HG02938 (cell line): Measurements from ENCODE around the gene HMX1.

ENCODE experiments used
- ATAC-seq: cut with Tn5 transposase; IDR thresholded peaks from one replicate; pipeline ENCODE4 v1.9.1; 2021; ENCODE audit warnings: mild to moderate bottlenecking, moderate library complexity; ENCODE audit not compliant: unreplicated experiment

HMX1 gene

DNA sequence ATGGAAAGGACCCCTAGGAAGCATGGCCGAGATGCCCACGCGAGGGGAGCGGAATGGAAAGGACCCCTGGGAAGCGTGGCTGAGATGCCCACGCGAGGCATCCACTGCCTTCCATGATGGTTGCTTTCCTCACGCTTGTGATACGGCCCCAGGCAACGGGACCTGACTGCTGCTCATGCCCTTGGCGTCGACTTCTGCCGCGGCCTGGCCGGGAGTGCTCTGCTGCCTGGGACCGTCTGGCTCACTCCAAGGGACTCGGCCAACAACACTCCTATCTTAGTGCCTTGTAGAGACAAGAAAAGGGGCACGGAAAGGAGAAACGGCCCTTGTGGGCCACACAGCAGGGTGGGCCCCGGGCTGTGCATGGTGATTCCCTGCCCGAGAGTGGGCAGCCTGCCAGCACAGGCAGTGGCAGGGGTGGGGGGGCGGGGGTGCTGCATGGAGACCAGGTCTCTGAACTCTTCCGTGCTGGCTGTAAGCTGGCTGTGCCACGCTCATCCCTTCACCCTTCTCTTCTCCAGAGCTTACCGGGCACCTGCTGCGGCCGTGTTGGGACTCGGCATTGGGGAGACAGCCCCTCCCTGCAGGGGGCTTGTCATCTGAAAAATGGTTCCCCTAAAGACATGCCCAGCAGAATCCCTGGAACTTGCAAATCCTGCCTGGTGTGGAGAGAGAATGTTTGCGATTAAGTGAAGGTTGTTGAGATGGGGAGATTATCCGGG, 38.6 kb upstream of the HMX1 start:
- no peak for ATAC-seq

DNA sequence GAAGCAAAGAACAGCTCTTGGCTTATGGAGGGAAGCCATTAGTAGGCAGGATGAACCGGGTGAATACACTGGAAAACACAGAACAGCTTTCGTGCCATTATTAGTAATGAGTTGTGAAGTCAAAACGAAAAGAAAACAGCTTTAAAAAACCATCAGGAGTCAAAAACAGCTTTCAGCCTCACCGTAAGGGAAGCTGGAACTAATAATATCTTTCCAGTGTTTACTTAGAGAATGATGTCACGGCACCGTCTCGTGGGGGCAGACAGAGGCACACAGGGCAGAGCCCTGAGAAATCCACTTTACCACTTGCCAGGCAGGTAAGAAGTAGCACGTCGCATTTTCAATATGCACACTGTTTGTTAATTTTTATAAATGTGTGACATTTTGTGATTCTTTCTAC, 37.9 kb upstream of the HMX1 start:
- ATAC-seq = no peak

DNA sequence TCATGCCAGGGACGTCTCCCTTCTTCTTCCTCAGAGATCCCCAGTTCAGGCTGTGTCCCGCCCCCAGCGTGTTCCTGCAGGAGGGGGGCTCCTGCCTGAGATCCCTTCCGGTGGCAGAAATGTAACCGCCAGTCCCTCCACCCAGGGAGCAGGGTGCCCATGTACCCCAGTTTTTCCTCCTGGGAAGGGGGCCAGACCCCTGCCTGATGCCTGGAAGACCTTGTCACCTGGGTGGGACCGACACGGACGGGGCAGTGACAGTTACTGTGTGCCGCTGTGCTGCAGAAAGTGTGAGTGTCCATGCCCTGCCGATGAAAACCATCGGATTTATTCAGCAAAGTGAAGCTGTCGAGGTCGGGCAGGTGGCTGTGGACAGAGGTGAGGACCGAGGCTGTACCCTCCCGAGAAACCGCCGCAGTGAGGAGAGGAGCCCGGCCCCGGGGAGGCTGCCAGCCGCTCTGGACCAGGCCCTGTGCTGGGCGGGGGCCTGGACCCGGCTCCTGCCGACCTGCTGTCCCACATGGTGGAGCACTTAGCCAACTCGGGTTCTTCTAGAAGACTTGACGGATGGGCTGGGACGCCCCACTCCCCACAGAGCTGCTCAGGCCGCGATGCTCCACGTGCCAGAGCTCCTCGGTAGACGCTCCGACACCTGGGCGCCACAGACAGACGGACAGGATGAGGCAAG, 36.7 kb upstream of the HMX1 start:
- no peak for ATAC-seq

DNA sequence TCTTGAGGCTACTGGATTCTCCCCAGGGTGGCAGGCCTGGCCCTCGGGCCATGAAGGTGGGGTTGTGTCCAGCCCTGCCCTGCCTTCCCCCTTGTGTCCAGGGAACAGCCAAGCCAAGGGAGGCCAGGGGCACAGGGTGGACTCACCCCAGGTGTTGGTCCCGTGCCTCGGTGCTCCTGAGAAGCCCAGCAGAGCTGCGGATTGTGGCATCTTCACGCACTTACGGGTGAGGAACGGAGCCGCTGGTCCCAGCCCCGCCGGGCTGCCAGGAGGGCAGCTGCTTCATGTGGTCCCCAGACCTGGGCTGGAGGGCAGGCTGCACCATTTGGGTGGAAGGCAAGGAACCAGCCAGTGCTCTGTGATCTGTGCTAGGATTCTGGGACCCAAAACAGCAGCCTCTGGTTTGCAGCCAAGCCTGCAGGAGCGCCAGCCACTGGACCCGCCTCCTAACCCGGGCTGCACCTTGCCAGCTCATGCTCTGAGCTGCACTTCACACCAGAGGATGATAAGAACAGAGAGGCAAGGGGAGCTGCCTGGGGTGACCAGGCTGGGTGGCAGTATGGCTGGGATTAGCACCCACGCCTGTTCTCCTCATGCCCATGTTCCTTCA, 36.1 kb upstream of the HMX1 start:
- no peak for ATAC-seq

DNA sequence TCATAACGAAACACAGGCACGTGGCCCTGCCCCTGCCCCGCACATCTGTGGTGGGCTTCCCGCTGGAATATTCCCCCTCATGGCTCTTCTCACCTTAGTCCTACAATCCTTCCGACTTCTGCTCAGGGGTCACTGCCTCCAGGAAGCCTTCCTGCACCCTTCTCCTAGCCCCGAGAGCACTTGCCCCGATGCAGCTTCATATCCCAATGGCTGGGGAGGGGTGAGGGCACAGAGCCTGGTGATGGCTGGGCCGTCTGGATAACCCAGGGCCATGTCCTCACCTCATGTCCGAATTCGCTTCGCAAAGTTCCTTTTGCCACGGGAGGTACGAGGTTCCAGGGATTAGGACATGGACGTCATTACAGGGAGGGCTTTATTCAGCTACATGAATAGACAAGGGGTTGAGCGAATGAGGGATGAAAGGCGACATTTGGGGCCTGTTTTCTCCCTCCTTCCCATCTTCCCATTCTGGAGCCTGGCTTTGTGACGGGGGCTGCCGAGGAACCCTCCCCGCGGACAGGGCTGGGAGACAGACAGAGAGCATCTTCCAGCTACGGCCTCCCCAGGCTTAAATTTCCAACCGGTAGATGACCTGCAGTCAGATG, 35.5 kb upstream of the HMX1 start:
- ATAC-seq = no peak

DNA sequence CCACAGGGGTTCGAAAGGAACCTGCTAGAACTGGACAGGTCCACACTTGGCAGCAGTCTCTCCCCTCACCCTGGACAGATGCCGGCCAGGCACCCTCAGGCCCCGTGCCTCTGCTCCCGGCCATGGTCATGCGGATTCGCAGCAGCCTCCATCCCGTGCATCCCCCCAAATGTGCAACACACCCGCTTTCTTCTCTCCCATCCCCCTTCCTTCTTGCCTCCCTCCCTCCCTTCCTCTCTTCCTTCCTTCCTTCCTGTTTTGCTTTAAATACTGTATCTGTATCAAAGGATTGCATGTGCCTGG, 35.0 kb upstream of the HMX1 start:
- ATAC-seq = no peak

DNA sequence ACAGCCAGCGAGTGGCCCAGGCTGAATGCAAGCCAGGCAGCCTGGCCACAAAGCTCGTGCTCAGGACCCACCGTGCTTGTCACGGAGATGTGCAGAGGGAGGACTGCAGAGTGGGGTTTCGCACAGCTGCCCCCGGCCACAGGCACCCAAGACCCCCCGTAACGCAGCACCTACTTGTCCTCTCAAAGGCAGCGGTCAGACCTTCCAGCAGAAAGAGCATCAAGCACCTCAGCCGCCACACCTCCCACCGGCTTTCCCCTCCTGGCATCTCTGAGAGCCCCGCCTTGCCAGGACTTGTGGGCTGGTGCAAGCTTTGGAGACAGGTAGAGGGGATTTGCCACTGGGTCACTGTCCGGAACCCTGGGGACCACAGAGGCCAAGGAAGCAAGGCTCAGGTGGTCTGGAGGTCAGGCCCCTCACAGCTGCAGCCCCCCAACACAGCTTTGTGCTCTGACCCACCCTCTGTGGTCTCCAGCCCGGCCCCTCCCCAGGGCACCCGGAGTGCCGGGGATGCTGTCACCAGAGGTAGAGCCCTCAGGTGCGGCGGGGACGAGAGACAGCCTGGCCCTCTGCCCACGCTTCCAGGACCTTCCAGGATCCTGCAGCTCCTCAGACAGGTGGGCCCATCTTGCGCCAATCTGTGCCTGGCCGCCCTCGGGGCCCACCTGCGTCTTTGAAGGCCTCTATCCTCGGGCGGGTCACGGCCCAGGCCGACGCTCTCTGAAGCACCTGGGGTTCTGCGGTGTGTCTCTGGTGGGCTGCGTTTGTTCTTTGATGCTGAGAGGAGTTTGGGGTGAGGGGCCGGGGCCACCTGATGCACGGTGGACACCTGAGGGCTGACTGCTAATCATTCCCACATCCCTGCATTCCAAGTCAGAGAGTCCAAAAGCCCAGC, 34.4 kb upstream of the HMX1 start:
- no peak for ATAC-seq

DNA sequence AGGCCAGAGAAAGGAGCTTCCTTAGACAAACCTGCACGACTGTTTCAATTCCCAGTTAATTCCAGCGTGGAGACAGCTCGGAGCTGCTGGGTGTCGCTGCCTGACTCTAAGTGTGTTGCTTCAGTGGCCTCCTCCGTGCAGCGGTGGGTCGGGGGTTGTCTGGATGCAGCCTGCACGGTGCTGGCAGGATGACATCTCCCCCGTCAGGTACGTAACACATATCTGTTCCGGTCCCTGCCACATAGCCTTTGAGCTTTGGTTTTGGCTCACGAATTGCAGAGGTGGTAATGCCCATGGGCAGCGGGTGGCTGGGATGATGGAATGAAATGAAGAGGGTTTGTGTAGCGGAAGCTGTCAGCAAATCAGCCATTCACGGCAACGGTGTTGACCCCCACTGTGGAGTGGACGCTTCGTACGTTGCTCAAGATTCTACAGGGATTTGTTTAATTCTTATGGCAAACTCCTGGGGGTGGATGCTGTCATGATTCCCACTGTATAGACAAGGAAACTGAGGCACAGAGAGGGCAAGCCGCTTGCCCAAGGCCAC, 33.7 kb upstream of the HMX1 start:
- ATAC-seq = no peak

DNA sequence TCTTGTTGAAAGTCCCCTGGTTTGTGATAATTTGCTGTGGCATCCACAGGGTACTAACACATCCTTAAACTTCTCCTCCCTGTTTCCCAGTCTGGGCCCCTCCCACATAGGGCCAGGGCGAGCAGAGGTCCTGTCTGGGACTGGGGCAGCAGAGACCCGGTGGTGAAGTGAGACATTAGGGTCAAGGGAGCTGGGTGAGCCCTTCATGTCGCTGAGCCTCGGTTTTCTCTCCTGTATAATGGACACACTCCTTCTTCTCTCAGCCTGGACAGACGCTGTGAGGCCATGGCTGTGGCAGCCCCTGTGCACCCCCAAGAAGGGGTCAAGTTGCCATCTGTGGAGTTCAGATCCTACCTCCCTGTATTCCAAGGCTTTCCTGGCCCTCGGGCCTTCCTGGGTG, 33.0 kb upstream of the HMX1 start:
- ATAC-seq = no peak

DNA sequence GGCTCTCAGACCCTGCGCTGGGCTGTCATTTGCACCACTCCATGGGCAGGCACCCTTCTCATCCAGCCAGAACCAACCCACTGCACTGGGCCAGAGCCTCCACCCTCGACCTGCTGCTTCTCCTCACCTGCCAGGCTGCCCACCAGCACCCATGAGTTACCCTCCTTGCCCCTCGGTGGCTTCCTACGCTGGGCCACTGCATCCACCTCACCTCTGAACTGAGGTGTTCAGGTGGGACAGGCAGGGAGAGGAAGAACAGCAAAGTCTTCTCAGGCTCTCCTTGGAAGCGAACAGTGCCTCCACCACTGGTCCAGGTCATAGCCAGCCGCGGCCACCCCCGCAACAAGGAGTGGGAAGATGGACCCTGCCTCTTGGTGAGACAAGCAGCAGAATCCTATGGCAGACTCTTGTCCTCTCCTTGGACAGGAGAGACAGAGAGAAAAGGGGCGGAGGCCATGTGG, 32.4 kb upstream of the HMX1 start:
- no peak for ATAC-seq

DNA sequence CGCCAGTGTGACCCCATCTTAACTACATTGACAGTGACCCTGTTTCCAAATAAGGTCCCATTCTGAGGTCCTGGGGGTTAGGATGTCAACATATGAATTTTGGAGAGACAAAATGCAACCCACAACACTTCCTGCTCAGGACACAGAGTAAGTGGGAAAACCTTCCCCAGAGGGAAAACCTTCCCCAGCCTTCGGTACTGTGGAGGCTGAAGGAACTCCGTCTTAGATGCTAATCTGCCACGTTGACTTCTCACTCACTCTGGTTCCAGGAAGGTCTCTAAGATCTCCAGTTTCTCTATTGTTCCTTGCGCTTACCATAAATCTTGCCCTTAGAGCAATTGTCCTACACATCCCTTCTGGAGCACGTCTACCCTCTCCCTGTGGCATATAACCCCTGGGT, 29.7 kb upstream of the HMX1 start:
- ATAC-seq = no peak

DNA sequence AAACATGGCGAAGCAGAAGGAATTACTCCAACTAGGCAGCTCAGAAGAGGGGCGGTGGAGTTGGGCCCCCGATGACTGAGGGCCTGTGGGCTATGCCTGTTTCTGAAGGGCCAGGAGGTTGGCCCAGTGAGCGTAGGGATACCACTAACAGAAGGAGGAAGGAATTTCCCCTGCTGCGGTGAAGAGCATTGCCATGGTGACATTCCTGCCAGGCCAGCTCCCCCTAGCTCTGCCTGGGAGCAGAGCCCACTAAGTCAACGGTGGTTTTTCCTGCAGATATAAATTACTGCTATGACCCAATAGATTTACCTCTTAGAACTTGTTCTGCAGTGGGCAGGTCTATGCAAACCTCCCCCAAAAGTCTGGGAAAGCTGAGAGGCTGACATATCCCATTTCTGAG, 28.9 kb upstream of the HMX1 start:
- no peak for ATAC-seq

DNA sequence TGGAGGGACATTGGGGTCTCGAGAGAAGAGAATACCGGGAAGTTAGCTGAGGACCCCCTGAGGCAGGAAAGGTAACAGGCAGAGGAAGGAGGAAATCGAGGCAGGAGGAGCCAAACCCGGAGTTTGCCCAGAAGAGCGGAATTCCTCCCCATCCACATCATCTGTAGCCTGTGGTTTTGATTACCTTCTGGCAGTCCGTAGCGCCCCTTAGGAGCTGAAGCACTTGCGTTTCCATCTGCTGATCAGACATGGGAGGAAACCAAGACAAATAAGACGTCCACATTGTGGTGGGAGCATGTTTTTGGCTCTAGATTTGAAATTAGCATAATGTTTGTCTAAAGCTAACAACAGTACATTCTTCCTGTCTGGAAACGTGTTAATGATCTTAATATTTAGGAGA, 26.8 kb upstream of the HMX1 start:
- no peak for ATAC-seq

DNA sequence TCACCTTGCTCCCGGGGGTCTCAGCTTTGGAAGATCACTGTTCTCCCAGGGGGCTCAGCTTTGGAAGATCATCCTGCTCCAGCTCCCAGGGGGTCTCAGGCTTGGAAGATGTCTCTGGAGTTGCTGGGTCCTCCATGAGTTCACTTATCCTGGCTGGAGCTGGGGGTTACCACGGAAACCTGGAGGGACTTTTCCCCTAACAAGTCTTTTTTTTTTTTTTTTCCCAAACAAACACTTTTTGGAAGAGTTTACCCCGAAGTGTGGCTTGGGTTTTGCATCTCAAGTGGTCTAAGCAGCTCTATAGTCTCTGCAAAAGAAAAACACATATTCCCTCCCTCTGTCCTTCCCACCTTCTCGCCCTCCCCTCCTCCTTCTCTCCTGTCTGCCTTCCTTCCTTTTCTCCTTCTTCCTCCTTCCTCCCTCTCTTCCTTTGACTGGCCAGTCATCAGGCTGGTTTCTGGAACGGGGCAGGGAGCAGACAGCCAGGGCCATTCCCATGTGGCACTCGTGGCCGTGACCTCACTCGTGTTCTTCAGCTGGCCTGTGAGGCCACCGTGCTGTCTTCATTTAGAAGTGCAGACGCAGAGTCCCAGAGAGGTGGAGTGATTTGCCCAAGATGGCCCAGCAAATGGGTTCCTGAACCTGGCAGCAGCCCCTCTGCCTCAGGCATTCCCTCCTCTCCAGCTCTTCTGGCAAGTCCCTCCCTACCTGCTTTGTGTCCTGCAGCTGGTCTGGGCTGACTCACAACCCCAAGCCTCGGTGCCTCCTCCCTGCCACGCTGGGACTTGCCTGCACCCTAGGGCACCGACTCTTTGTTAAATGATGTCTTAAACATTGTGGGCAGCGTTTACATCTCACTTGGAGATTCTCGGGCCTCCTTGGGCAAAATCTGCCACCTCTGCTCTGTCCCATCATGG, 25.9 kb upstream of the HMX1 start:
- no peak for ATAC-seq

DNA sequence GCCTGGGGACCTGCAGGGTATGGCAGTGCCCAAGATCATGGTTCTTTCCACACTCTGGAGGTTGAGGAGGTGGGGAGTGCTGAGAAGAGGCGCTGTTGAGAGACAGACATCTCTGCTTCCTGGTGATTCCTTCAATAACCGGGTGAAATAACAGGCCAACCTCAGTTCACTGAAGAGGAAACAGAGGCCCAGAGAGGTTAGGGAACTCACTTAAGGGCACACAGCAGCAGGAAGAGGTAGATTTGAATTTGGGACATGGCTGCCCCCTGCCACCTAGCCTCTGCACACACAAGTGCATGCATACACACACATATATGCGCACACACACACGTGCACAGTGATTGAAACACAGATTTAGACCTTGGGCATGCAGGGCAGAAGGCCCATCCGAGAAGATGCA, 24.9 kb upstream of the HMX1 start:
- ATAC-seq = no peak

DNA sequence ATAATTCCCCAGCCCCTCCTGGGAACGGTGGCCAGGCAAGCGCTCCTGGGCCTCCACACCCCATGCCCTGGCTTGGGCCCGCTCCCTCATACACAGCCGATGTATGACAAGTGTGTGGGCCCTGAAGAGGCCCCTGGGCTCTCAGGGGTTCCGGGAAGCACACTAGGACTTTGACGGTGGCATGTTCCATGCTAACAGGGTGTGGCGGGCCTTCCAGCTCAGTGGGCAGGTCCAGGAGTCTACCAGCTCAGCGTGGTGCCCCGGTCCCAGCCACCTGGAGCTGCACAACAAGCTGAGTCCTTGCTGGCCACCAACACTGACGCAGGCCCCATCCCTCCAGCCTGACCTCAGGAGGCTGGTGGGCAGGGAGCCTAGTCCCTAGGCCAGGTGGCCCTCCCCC, 24.4 kb upstream of the HMX1 start:
- no peak for ATAC-seq

DNA sequence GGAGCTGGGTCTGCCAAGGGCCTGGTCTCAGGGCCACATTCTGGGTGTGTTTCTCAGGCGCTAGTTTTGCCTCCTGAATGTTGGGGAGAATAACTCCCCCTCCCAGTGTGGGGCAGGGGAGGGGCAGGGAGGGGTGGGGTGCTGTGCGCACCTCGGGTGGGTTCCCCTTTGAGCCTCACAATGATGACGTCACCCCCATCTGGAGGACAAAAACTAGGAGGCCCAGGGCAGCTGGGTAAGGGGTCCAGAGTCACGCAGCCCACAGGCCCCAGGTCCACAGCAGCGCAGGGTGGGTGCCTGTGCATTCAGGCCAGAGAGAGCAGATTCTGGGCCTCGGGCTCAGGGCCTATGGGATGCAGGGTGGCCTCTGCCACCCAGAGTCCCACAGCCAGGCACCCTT, 23.7 kb upstream of the HMX1 start:
- ATAC-seq = no peak

DNA sequence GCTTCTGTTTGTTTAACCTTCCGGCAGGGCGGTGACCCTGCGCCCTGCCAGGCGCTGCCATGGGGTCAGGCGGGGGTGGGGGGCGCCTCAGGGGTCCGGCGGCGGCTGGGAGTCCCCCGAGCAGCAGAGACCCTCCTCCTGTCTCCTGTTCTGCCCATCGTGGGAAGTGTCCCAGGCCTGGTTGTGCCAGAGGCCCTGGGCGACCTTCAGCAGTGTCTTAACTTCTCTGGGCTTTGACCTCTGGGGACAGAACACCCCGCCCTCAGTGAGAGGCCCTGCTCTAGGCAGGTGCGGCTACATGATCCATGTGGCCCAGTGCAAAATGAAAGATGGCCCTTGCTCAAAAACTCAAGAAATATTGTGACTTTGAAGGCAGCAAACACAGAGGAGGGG, 22.8 kb upstream of the HMX1 start:
- ATAC-seq = no peak

DNA sequence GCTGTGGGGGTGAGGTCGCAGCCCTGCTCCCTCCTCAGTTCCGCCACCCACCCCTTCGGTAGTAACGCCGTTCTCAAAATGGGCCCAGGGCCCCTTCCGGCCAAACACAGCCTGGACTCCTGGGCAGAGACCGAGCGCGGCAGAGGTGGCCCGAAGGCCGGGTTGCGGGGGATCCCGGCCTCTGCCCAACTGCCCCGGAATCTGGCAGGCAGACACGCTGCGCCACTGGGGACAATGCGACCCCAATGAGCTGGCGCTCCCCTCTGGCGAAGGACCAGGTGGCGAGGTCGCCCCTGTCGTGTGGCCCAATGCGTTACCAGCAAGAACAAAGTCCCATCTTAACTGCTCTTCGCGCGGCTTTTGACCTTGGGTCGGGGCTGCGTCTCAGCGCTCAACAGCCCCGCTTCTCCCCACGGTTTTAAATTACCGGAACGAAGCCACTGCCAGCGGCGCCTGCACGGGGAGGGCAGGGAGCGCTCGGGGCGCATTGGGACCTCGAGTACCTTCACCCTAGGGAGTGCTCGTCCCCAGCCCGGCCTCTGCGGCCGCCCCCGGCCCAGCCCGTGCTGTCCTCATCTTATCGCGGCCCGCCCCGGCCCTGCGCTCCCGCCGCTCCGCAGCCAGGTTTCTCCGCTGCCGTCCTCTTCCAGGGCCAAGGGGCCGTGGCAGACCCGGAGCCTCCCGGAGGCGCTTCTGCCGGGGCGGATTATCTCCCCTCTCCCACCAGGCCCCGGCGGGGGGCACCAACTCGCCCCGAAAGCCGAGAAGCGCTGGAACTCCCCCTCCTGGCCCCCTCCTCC, 22.2 kb upstream of the HMX1 start:
- no peak for ATAC-seq
